ENCODE measurements around the gene SLC66A3. TPM values are rescaled to one million over a fixed set of nuclear protein-coding genes. Genes with fewer than 3 reads are reported as not detected.

The SLC66A3 gene
- total RNA-seq, 1 donor from 2014 or later, result 59.7 TPM

DNA sequence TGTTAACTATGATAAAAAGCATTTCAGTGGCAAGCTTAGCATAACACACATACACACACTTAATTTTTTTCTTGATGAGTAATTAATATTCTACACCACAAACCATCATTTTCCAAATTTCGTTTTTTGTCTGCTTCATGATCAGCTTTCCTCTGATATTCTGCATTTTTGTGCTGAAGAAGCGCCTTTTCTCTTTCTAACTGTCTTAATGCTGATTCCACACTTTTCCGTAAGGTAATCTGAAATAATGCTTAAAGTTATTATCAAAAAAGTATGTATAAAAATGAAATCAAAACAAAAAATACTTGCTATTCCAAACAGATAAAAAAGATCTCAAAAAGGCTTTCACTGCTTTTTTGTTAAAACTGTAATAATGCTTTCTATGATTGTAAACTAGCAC, 60.1 kb downstream of the SLC66A3 start:
- Histone ChIP-seq H3K27ac (no peak overlapping the region), H3K9me3 (no peaks in the 10 kb centered on the region), H3K4me1 (no peaks in the 10 kb centered on the region), H3K36me3 (peaks cover 0 to 36% of the 10 kb centered on the region in 2 donors), H3K27me3 (no peaks in the 10 kb centered on the region), H3K4me3 (no peak overlapping the region)
- DNase-seq (ENCODE audit: extremely low spot score in 2 of 2), result no peak
- intact Hi-C loops (cut with DNase I), result no loop called here
- no peak for TF ChIP-seq POLR2AphosphoS5 (IDR thresholded peaks at IDR 0.05; ENCODE audit: insufficient read depth in 1 of 2, low read depth in 1 of 2)
- TF ChIP-seq, protein P1, sequence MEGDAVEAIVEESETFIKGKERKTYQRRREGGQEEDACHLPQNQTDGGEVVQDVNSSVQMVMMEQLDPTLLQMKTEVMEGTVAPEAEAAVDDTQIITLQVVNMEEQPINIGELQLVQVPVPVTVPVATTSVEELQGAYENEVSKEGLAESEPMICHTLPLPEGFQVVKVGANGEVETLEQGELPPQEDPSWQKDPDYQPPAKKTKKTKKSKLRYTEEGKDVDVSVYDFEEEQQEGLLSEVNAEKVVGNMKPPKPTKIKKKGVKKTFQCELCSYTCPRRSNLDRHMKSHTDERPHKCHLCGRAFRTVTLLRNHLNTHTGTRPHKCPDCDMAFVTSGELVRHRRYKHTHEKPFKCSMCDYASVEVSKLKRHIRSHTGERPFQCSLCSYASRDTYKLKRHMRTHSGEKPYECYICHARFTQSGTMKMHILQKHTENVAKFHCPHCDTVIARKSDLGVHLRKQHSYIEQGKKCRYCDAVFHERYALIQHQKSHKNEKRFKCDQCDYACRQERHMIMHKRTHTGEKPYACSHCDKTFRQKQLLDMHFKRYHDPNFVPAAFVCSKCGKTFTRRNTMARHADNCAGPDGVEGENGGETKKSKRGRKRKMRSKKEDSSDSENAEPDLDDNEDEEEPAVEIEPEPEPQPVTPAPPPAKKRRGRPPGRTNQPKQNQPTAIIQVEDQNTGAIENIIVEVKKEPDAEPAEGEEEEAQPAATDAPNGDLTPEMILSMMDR (IDR thresholded peaks at IDR 0.05), result no peak
- no peak for TF ChIP-seq POLR2A (IDR thresholded peaks at IDR 0.05)

DNA sequence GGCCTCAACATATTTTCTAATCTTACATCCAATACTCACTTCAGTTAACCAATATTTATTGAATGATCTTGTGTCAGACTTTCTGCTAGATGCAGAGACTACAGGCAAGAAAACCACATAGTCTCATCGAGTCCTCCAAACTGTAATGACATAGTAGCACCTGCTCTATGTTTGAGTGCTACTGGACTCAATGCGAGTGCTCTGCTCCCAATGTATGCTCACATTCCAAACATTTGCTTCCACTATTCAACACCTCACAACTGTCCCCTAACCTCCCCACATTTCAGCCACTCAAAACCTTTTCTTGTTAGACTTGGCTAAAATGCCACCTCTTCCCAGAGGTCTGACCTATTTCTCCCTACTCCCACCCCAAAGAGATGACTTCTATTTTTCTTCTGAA, 65.2 kb downstream of the SLC66A3 start:
- H3K9me3 ChIP-seq, result no peaks in the 10 kb centered on the region
- H3K36me3 ChIP-seq, result peaks cover 0 to 27% of the 10 kb centered on the region in 2 donors

DNA sequence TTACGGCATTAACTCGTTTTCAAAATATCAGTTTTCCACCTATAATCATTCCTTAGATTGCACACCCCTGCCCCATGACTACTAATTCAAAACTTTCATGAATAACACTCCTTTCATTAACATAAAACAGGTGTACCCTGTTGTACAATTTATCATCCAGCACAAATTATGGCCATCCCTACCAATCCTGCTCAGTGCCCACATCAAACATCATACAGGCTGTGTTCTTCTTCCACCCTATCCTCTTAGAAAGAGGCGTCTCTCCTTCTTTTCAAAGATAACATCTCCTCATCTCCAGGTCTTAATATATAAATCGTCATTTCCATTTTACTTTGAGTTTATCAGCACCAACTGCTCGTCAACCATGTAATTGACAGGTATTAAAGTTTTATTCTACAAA, 67.6 kb downstream of the SLC66A3 start:
- intact Hi-C loops (cut with DNase I), result no loop called here
- H3K27me3 ChIP-seq, result no peaks in the 10 kb centered on the region
- H3K27ac ChIP-seq, result no peak overlapping the region
- no peaks in the 10 kb centered on the region for H3K9me3 ChIP-seq
- peaks cover 0 to 17% of the 10 kb centered on the region in 2 donors for H3K36me3 ChIP-seq
- DNase-seq (ENCODE audit: extremely low spot score in 2 of 2), result no peak
- no peak overlapping the region for H3K4me3 ChIP-seq
- TF ChIP-seq POLR2AphosphoS5 (IDR thresholded peaks at IDR 0.05; ENCODE audit: insufficient read depth in 1 of 2, low read depth in 1 of 2) (no peak), POLR2A (IDR thresholded peaks at IDR 0.05) (no peak)
- TF ChIP-seq, protein P1 (IDR thresholded peaks at IDR 0.05), result no peak
- no peaks in the 10 kb centered on the region for H3K4me1 ChIP-seq

More for the DNA sequence above, 65.2 kb downstream of the SLC66A3 start:
- intact Hi-C loops (cut with DNase I), result no loop called here
- Histone ChIP-seq H3K4me1 (no peaks in the 10 kb centered on the region), H3K27ac (no peak overlapping the region), H3K27me3 (no peaks in the 10 kb centered on the region), H3K4me3 (no peak overlapping the region)
- no peak for TF ChIP-seq POLR2A (IDR thresholded peaks at IDR 0.05)
- TF ChIP-seq, protein P1 (IDR thresholded peaks at IDR 0.05), result no peak
- TF ChIP-seq POLR2AphosphoS5 (IDR thresholded peaks at IDR 0.05; ENCODE audit: insufficient read depth in 1 of 2, low read depth in 1 of 2), result no peak
- no peak for DNase-seq (ENCODE audit: extremely low spot score in 2 of 2)

DNA sequence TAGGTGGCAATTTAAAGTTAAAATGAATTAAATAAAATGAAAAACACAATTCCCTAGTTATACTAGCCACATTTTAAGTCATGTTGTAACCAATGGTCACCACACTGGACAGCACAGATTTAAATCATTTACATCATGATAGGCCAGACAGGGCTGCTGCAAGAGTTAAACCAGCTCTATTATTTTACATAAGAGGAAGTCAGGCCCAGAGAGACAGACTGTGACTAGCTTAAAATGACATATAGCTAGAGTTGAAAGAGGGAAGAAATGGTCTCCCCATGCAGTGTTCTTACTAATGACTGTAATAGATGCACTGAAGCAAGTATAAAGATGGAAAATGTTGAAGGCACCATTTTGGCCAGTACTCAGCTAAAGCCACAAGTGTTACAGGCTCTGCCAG, 69.6 kb downstream of the SLC66A3 start:
- Histone ChIP-seq H3K36me3 (peaks cover 0 to 16% of the 10 kb centered on the region in 2 donors), H3K4me3 (no peak overlapping the region), H3K9me3 (no peaks in the 10 kb centered on the region), H3K27ac (no peak overlapping the region), H3K4me1 (no peaks in the 10 kb centered on the region), H3K27me3 (no peaks in the 10 kb centered on the region)
- no peak for DNase-seq (ENCODE audit: extremely low spot score in 2 of 2)
- intact Hi-C loops (cut with DNase I), result no loop called here
- TF ChIP-seq, protein P1 (IDR thresholded peaks at IDR 0.05), result no peak
- TF ChIP-seq POLR2A (IDR thresholded peaks at IDR 0.05) (no peak), POLR2AphosphoS5 (IDR thresholded peaks at IDR 0.05; ENCODE audit: insufficient read depth in 1 of 2, low read depth in 1 of 2) (no peak)

DNA sequence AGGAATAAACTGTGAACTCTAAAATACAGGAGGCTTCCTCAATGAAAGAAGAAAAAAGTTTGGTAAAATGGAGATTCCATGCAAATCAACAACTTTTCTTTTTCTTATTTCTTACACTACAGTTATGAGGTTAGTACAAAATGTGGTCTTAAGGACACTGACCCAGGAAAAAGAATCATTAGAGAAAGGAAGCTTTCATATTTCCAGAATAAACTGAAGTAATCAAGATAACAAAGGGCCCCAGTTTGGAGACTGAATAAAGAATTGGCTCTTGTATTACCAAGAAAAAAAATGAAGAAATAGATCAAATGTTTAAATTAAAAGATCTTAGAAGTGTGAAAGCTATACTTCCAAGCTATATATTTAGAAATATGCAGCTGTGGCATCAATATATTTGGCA, 72.3 kb downstream of the SLC66A3 start:
- DNase-seq (ENCODE audit: extremely low spot score in 2 of 2), result no peak
- Histone ChIP-seq H3K4me3 (no peak overlapping the region), H3K9me3 (no peaks in the 10 kb centered on the region), H3K36me3 (no peaks in the 10 kb centered on the region), H3K27ac (no peak overlapping the region), H3K4me1 (no peaks in the 10 kb centered on the region), H3K27me3 (no peaks in the 10 kb centered on the region)
- TF ChIP-seq, protein P1 (IDR thresholded peaks at IDR 0.05), result no peak
- no peak for TF ChIP-seq POLR2AphosphoS5 (IDR thresholded peaks at IDR 0.05; ENCODE audit: insufficient read depth in 1 of 2, low read depth in 1 of 2)
- intact Hi-C loops (cut with DNase I), result no loop called here

Other genes with a start within 250 kb of the SLC66A3 start
- not detected for gene KCNF1, start 243.5 kb upstream of the SLC66A3 start, total RNA-seq
- 49.4 TPM for gene ROCK2, start 189.2 kb downstream of the SLC66A3 start, total RNA-seq